ENCODE measurements around the gene KIF13A.
"Not testable (repeated sequence)": the region's sequence is repeated elsewhere in the genome, so short reads cannot be mapped to it uniquely, and the experiment has no call there.

Gene KIF13A

DNA sequence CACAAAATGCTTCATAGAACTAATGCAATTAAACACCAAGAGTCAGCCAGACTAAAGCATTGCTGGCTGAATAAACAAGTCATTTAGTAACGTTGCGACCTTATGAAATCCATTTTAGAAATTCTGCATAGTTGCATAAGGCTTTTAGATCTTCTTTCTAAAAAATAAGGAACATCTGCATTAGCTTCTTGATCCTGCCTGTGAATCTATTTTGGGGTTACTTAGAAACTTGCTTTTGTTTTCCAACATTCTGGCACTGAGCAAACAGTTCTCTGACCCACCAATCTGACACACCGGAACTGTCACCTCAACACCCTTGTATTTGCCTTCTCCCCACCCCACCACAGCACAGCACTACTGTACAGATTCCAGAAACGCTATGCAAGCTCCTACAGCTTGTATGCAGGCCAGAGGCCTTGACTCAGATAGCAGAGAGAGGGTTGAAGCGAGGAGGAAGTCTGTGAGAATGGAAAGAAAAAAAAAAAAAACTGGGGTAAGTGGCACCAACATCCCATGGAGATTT is 55.0 kb downstream of the KIF13A start:
- peak; percentile 85 for DNase-seq (ENCODE audit: low spot score)

DNA sequence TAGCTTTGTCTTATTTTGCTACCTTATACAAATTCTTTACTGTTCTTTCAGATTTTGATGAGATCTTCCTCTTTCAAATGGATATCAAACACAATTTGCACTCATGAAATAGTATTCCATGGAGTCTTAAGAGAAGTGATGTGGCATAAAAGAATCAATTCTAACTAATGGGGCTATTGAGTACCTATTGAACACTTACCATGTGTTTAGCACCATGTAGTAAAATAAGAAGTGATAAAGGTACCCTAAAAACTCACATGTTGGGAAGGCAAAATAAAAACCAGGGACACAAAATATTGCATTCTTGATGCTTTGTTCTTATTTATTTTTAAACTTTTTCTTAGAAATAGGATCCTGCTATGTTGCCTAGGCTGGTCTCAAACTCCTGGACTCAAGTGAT is 56.2 kb downstream of the KIF13A start:
- DNase-seq (ENCODE audit: low spot score) = no peak

DNA sequence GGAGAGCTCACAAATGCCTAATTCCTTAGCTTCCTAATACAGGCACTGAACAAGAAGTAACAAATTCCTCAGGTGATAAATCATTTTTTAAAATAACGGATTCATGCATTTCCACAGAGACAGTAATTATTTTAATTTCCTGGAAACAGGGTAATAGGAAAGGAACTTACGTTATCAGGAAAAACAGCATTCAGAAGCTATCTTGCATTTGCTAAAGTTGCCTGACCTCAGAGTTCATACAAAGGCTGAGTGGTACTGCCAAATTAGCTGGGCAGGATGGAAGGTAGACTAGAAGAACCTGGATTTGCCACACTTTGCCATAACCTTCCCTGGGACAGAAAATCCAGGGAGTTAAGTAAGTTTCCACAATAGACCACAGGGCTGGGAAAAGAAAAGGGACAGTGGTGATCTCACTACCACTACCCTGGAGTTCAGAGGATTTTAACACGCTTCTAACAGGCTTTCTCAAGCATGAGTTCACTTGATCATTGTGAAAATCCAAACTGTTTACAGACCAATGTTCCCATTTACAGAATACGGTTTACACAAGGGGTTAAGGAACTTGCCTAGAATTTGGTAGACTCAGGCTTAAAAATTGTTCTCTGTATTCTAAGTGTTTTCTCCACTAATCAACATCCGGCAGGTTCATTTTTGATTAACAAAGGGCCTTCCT is 57.0 kb downstream of the KIF13A start:
- no peak for DNase-seq (ENCODE audit: low spot score)

- peak; percentile 48 for DNase-seq (ENCODE audit: low spot score)
These were observed 58.7 kb downstream of the KIF13A start for GRCh38 chr6:17928514-17929430.

- DNase-seq (ENCODE audit: low spot score) = no peak
These were observed 59.7 kb downstream of the KIF13A start for GRCh38 chr6:17927705-17928104.

- DNase-seq (ENCODE audit: low spot score) = peak; percentile 48
These were observed 64.0 kb downstream of the KIF13A start for GRCh38 chr6:17923401-17923863.

- DNase-seq (ENCODE audit: low spot score) = no peak
These were observed 66.0 kb downstream of the KIF13A start for GRCh38 chr6:17921454-17921853.

GRCh38 chr6:17919496-17919895 is 67.9 kb downstream of the KIF13A start:
- no peak for DNase-seq (ENCODE audit: low spot score)

- DNase-seq (ENCODE audit: low spot score) = no peak
These were observed 69.3 kb downstream of the KIF13A start for GRCh38 chr6:17917837-17918763.

DNA sequence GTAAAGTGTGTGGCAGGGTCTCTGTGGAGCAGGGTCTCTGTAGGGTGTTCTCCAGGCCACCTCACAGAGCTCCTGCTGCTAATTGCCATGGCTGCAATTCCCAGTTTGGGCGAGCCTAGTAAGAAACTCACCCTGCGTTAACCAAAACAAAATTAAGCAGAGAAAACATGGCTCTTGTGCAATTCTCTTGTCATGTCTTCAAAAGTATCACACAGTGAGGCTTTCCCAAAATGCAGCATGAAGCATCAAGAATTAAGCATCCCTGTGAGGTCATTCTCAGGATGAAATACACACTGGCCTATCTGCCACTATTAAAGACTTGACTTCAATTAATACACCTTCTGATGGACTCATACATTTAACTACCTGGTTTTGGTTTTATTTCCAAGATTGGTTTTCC is 72.8 kb downstream of the KIF13A start:
- no peak for DNase-seq (ENCODE audit: low spot score)

GRCh38 chr6:17912521-17912920 is 74.9 kb downstream of the KIF13A start:
- DNase-seq (ENCODE audit: low spot score) = no peak

- DNase-seq (ENCODE audit: low spot score) = not testable (repeated sequence)
These were observed 75.8 kb downstream of the KIF13A start for GRCh38 chr6:17911656-17912055.

DNA sequence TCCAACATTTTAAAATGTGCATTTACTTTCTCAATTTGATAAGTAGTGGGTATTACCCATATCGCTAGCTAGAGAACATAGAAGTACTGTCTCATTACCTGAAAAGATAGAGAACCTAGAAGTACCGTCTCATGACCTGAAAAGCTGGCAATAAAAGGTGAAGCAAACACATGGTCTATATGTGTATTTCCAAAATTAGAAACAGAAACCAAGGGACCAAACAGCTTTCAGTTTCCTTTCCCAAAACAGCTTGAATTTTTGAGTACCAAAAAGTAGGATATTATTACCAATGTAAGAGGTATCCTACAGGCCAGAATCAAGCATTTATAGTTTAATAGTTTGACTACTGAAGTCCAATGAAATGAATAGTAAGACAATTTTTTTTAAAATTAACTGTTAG is 77.2 kb downstream of the KIF13A start:
- DNase-seq (ENCODE audit: low spot score) = no peak

- no peak for DNase-seq (ENCODE audit: low spot score)
These were observed 78.6 kb downstream of the KIF13A start for GRCh38 chr6:17908831-17909230.

DNA sequence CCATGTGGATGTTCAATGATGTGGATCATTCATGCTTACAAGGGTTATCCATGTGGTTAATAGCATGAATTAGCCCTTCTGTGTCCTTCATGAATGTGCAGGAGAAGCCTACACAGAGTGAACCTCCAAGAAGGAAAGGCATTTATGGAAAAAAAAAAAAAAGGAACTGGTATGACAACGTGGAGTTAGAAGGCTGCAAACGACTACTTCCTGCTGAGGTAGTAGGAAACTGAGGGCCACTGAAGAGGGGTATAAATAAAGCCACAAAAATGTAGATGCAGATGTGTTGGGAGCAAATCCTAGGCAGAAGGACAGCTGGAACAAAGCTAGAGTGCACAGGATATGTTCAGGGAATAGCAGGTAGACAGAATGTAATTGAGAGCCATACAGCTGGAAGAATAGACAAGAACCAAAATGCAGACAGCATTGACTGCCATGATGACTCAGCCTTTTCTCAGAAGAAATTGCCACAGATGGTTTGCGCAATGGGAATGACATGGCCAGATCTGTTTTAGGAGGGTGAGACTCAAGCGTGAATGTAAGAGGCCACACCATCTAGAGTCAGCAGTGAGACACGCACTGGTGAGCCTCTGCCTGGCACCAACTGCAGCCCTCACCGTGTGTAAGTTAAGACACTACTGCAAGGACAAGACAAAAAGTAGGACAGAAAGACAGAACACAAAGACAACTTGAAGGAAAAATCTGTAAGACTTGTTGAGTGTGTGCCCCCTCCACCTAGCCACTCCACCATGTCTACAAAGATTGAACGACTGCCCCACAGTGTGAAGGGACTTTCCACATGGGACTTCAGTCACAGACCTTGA is 79.8 kb downstream of the KIF13A start:
- DNase-seq (ENCODE audit: low spot score) = peak; percentile 92

DNA sequence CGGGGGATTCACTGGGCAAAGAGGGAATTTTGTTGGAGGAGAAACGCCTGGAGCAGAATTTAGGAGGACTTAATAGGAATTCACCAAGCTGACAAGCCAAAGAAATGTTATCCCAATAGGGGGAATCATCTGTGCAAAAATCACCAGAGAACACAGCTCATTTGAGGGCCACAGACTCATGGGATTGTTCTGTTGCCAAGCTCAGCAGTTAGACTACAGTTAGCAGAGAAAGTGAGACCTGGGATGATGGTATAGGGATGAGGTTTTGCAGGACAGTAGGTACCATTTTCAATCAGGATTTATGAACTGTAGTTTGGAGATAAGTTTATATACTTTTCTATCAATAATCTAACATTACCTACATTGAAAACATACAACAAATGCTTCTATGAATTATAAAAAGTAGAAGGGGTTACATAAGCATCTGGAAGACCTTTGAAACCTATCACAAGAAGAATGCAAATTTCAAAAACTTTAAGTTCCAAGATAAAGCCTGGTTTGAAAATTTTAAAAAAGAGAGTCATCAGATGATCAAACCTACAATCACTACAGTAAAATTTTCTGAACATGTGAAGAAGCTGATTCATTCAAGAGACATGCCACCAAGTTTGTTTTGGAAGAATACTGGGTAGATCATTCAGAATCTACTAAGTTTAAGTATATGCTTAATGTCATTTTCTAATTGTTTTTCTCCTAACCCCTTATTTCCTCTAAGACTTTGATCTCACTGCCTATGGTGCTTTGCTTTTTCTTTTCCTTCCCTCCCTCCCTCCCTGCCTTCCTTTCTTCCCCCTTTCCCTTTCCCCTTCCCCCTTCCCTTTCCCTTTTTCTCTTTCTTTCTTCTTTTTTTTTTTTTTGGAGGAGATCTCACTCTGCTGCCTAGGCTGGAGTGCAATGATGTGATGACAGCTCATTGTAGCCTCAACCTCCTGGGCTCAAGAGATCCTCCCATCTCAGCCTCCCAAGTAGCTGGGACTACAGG is 81.5 kb downstream of the KIF13A start:
- DNase-seq (ENCODE audit: low spot score) = peak; percentile 66

- DNase-seq (ENCODE audit: low spot score) = no peak
These were observed 82.8 kb downstream of the KIF13A start for GRCh38 chr6:17904491-17905120.

DNA sequence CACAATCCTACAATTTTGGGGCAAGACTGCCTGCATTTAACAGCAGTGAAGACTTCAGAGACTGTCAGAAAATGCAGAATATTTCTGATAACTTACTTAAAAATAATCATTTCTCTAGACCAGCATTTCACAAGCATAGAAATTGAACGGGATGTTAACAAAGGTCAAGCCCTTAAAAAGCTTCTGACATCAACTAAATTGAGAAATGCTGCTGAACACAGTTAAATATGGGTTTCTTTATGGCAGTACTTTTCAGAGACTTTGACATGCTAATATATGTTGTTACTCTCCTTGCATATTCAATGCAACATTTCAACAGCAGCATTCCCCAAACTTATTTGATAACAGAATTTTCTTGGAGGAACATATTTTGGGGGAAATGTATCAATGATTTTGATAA is 84.5 kb downstream of the KIF13A start:
- DNase-seq (ENCODE audit: low spot score) = no peak

DNA sequence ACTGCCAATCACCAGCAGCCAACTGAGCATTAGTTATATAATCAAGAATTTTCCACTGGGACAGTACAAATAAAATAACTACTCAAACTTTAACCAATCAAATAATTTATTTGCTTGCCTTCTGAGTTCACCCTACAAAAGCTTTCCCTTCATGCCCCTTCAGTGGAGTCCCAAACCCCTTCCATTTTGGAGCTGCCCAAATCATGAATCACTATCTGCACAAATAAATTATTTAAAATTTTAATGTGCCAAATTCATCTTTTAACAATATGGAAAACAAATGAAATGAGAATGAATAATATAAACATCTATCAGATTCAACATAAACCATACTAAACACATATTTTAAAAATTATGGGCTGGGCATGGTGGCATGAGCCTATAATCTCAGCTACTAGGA is 85.9 kb downstream of the KIF13A start:
- DNase-seq (ENCODE audit: low spot score) = no peak

Data from AG08395 (cell line).